Ectodermal cell (in vitro differentiated cells): Measurements from ENCODE around the gene RHOG.
"Not testable (repeated sequence)": the region's sequence is repeated elsewhere in the genome, so short reads cannot be mapped to it uniquely, and the experiment has no call there.

Source experiments
- H3K27ac ChIP-seq: 2 replicates; pipeline ENCODE4 v1.7.0; 2013; ENCODE audit warnings: mild to moderate bottlenecking, low read depth, low read length; ENCODE audit not compliant: insufficient read depth, poor library complexity, severe bottlenecking
- H3K27me3 ChIP-seq: 2 replicates; pipeline ENCODE4 v1.7.0; 2013; ENCODE audit warnings: mild to moderate bottlenecking, low read length; ENCODE audit not compliant: insufficient read depth, control insufficient read depth, poor library complexity, severe bottlenecking
- H3K36me3 ChIP-seq: one replicate; pipeline ENCODE4 v1.7.0; 2013; ENCODE audit warnings: low read length; ENCODE audit not compliant: control insufficient read depth, insufficient read depth
- H3K4me1 ChIP-seq: one replicate; pipeline ENCODE4 v1.7.0; 2013; ENCODE audit warnings: low read length; ENCODE audit not compliant: control insufficient read depth, insufficient read depth
- H3K4me3 ChIP-seq: 2 replicates; pipeline ENCODE4 v1.7.0; 2013; ENCODE audit warnings: low read depth, low read length, control low read depth; ENCODE audit not compliant: insufficient read depth
- H3K9me3 ChIP-seq: 2 replicates; pipeline ENCODE4 v1.7.0; 2013; ENCODE audit warnings: mild to moderate bottlenecking, low read length, moderate library complexity; ENCODE audit not compliant: control insufficient read depth
- WGBS, 2 experiments: methylation state at CpG; one replicate each; pipeline ENCODE4 v1.1.7; 2013; ENCODE audit warnings: missing lambda C conversion rate in 2 of 2; 5-methylcytosine and 5-hydroxymethylcytosine counted together

The RHOG gene

GRCh38 chr11:3877364-3878257, 36.9 kb upstream of the RHOG start:
- 70 to 75% methylated on average over 6 to 7 of the region's 8 CpGs for WGBS, 2 experiments
- Histone ChIP-seq H3K36me3 (no peaks in the 10 kb centered on the region), H3K27ac (peak overlapping the region; percentile 11), H3K4me1 (peaks cover 9% of the 10 kb centered on the region), H3K9me3 (no peaks in the 10 kb centered on the region), H3K4me3 (no peak overlapping the region), H3K27me3 (no peaks in the 10 kb centered on the region)

- Histone ChIP-seq H3K9me3 (no peaks in the 10 kb centered on the region), H3K27me3 (no peaks in the 10 kb centered on the region), H3K4me1 (peaks cover 9% of the 10 kb centered on the region), H3K4me3 (no peak overlapping the region), H3K36me3 (no peaks in the 10 kb centered on the region), H3K27ac (no peak overlapping the region)
- 95 to 98% methylated on average over 3 of the region's 3 CpGs for WGBS, 2 experiments
Observed at GRCh38 chr11:3876613-3877012, 35.9 kb upstream of the RHOG start.

GRCh38 chr11:3873712-3874349, 33.1 kb upstream of the RHOG start:
- H3K27ac ChIP-seq, result no peak overlapping the region
- peaks cover 9% of the 10 kb centered on the region for H3K4me1 ChIP-seq
- H3K27me3 ChIP-seq, result no peaks in the 10 kb centered on the region
- WGBS, 2 experiments, result 90 to 94% methylated on average over 2 of the region's 2 CpGs
- no peaks in the 10 kb centered on the region for H3K9me3 ChIP-seq
- no peak overlapping the region for H3K4me3 ChIP-seq
- H3K36me3 ChIP-seq, result no peaks in the 10 kb centered on the region

GRCh38 chr11:3867209-3868091, 26.7 kb upstream of the RHOG start:
- H3K27ac ChIP-seq, result no peak overlapping the region

GRCh38 chr11:3866836-3867208, 26.1 kb upstream of the RHOG start:
- Histone ChIP-seq H3K27ac (no peak overlapping the region), H3K4me1 (peaks cover 5% of the 10 kb centered on the region), H3K9me3 (no peaks in the 10 kb centered on the region), H3K36me3 (no peaks in the 10 kb centered on the region), H3K4me3 (no peak overlapping the region), H3K27me3 (peaks cover 4% of the 10 kb centered on the region)

More at GRCh38 chr11:3867209-3868091, 26.7 kb upstream of the RHOG start:
- Histone ChIP-seq H3K27me3 (peaks cover 1% of the 10 kb centered on the region), H3K9me3 (no peaks in the 10 kb centered on the region), H3K4me3 (no peak overlapping the region), H3K36me3 (no peaks in the 10 kb centered on the region), H3K4me1 (peaks cover 5% of the 10 kb centered on the region)
- 84% methylated on average over 6 of the region's 6 CpGs for WGBS, 2 experiments

- H3K4me3 ChIP-seq, result no peak overlapping the region
- WGBS, 2 experiments, result 88 to 91% methylated on average over 5 of the region's 5 CpGs
- no peak overlapping the region for H3K27ac ChIP-seq
Observed at GRCh38 chr11:3866206-3866605, 25.4 kb upstream of the RHOG start.

GRCh38 chr11:3865388-3866193, 24.8 kb upstream of the RHOG start:
- 88% methylated on average over 3 of the region's 3 CpGs for WGBS, 2 experiments
- no peak overlapping the region for H3K27ac ChIP-seq
- no peak overlapping the region for H3K4me3 ChIP-seq
- H3K27me3 ChIP-seq, result peaks cover 4% of the 10 kb centered on the region
- no peaks in the 10 kb centered on the region for H3K36me3 ChIP-seq
- peaks cover 5% of the 10 kb centered on the region for H3K4me1 ChIP-seq
- no peaks in the 10 kb centered on the region for H3K9me3 ChIP-seq

More at GRCh38 chr11:3866206-3866605, 25.4 kb upstream of the RHOG start:
- Histone ChIP-seq H3K9me3 (no peaks in the 10 kb centered on the region), H3K36me3 (no peaks in the 10 kb centered on the region), H3K4me1 (peaks cover 5% of the 10 kb centered on the region), H3K27me3 (peaks cover 4% of the 10 kb centered on the region)

GRCh38 chr11:3861683-3862082, 20.9 kb upstream of the RHOG start:
- H3K27ac ChIP-seq, result no peak overlapping the region
- H3K4me1 ChIP-seq, result peaks cover under 1% of the 10 kb centered on the region
- no peaks in the 10 kb centered on the region for H3K9me3 ChIP-seq
- H3K27me3 ChIP-seq, result peaks cover 7% of the 10 kb centered on the region
- H3K4me3 ChIP-seq, result no peak overlapping the region
- WGBS, 2 experiments, result 7 to 8% methylated on average over 1 of the region's 1 CpG
- no peaks in the 10 kb centered on the region for H3K36me3 ChIP-seq

GRCh38 chr11:3860898-3861393, 20.2 kb upstream of the RHOG start:
- not testable (repeated sequence) for H3K4me1 ChIP-seq, H3K9me3 ChIP-seq, H3K36me3 ChIP-seq, H3K27ac ChIP-seq, H3K4me3 ChIP-seq
- 87 to 91% methylated on average over 4 of the region's 4 CpGs for WGBS, 2 experiments
- peaks cover 15% of the 10 kb centered on the region for H3K27me3 ChIP-seq
